Adrenal gland (tissue), 12 donors: Measurements from ENCODE around the gene NCAPG2. TPM values are rescaled to one million over a fixed set of nuclear protein-coding genes. Genes with fewer than 3 reads are reported as not detected.

Experiments used
- DNase-seq, 7 donors: peaks; one replicate each; pipeline ENCODE4 v3.0.0-alpha.2; 2019 to 2020
- H3K27ac ChIP-seq, 5 donors: fragments of 200-600 bp; sonication (generic) in 4 of 5; 1 replicate in 3 of 5; 2 replicates in 2 of 5; pipeline versions ENCODE4 v1.5.1 to v1.8.0; 2016 to 2020; ENCODE audit warnings: mild to moderate bottlenecking in 1 of 5
- H3K27me3 ChIP-seq: fragments of 200-600 bp; 2 replicates; pipeline ENCODE4 v1.8.0; 2021
- H3K36me3 ChIP-seq, 2 donors: fragments of 200-600 bp; replicated peaks in 1 of 2; 1 replicate in 1 of 2; 2 replicates in 1 of 2; pipeline versions ENCODE4 v1.5.1 to v1.8.0; 2018 to 2022
- H3K4me1 ChIP-seq, 2 donors: fragments of 200-600 bp; replicated peaks in 1 of 2; 1 replicate in 1 of 2; 2 replicates in 1 of 2; pipeline versions ENCODE4 v1.5.1 to v1.8.0; 2018 to 2021
- H3K4me3 ChIP-seq, 4 donors: fragments of 200-600 bp; sonication (generic) in 3 of 4; one replicate each; pipeline ENCODE4 v1.5.1; 2016 to 2018
- H3K9me3 ChIP-seq, 3 donors: fragments of 200-600 bp; sonication (generic) in 1 of 3; replicated peaks in 1 of 3; 1 replicate in 2 of 3; 2 replicates in 1 of 3; pipeline versions ENCODE4 v1.5.1 to v1.8.0; 2016 to 2021
- CTCF ChIP-seq, 6 experiments: fragments of 450-650 bp in 4 of 6; fragments of 200-600 bp in 2 of 6; sonication (generic) in 1 of 6; IDR thresholded peaks; 1 replicate in 5 of 6; 2 replicates in 1 of 6; pipeline versions ENCODE4 v1.5.1 to v1.8.0; 2016 to 2021; ENCODE audit warnings: antibody characterized with exemption in 6 of 6, mild to moderate bottlenecking in 2 of 6, moderate library complexity in 1 of 6
- POLR2A ChIP-seq, 2 donors: fragments of 450-650 bp; IDR thresholded peaks; one replicate each; pipeline ENCODE4 v1.6.1; 2017; ENCODE audit warnings: antibody characterized with exemption in 2 of 2, mild to moderate bottlenecking in 2 of 2, moderate library complexity in 1 of 2
- WGBS, 4 donors: extraction: QIAGEN DNeasy Blood & Tissue Kit in 2 of 4; methylation state at CpG; one replicate each; pipeline versions ENCODE4 v1.1.5 to v1.1.7; 2013 to 2017; 5-methylcytosine and 5-hydroxymethylcytosine counted together
- intact Hi-C, 2 donors: fragments of 100-400 bp; cut with DNase I; formaldehyde crosslinking; loops; one replicate each; pipeline versions ENCODE4 v1.14.1 to v1.15.0; 2022 to 2023
- polyA plus RNA-seq, 3 donors: library from polyadenylated mRNA; stranded (reverse); fragments of 200-250 nt in 2 of 3; fragments of 350-450 nt in 1 of 3; fragmentation: Illumina TruSeq in 1 of 3; extraction: RNeasy Lipid Tissue Mini Kit (QIAGEN cat#74804) in 1 of 3; gene quantifications; one replicate each; pipeline ENCODE4 v1.2.3, GENCODE V29; 2013 to 2014
- total RNA-seq, 9 donors: library from RNA; depleted of rRNA in 4 of 9; stranded (reverse); fragments of >200 nt in 4 of 9; fragments of 120-200 nt in 1 of 9; fragmentation: NEBNext Ultra II Directional in 1 of 9; extraction: Animal tissue kit (Norgen Biotek cat#: 25700) in 1 of 9; gene quantifications; one replicate each; pipeline versions ENCODE4 v1.1.0 to v1.2.4, GENCODE V29; 2013 to 2023
- donor health status: healthy with polysubstance abuse.
- donor health status: Bipolar disorder and iron deficiency.
- donor health status: DM: yes; HTN: yes; CAD: no.
- donor health status: DM: no; HTN: no; CAD: no.
- donor health status: DM: no; HTN: no; CAD: no.
- donor health status: DM: yes; HTN: yes; CAD: no.

NCAPG2 gene
- total and polyA plus RNA-seq, 12 donors = 1.6 to 11.6 (median 5.9) TPM

- no peak overlapping the region for H3K4me3 ChIP-seq
- H3K4me1 ChIP-seq = no peaks in the 10 kb centered on the region
- 85 to 97% (median 87%) methylated on average over 7 of the region's 7 CpGs for WGBS, 4 donors
- no peaks in the 10 kb centered on the region for H3K36me3 ChIP-seq
- no peaks in the 10 kb centered on the region for H3K27me3 ChIP-seq
- H3K27ac ChIP-seq = no peak overlapping the region
- H3K9me3 ChIP-seq = no peaks in the 10 kb centered on the region
- intact Hi-C loops = no loop called here
- no peak for DNase-seq
- TF ChIP-seq POLR2A (IDR thresholded peaks at IDR 0.05) (no peak), CTCF (IDR thresholded peaks at IDR 0.05) (no peak)
Measured at GRCh38 chr7:158655931-158656441, 48.6 kb downstream of the NCAPG2 start.

GRCh38 chr7:158655507-158655906 is 49.1 kb downstream of the NCAPG2 start:
- Histone ChIP-seq H3K9me3 (no peaks in the 10 kb centered on the region), H3K27me3 (no peaks in the 10 kb centered on the region), H3K4me1 (no peaks in the 10 kb centered on the region), H3K4me3 (no peak overlapping the region), H3K36me3 (no peaks in the 10 kb centered on the region), H3K27ac (no peak overlapping the region)
- TF ChIP-seq POLR2A (IDR thresholded peaks at IDR 0.05) (no peak), CTCF (IDR thresholded peaks at IDR 0.05) (no peak)
- no peak for DNase-seq
- intact Hi-C loops = no loop called here
- WGBS, 4 donors = 95 to 98% (median 97%) methylated on average over 8 to 11 of the region's 11 CpGs

GRCh38 chr7:158651968-158652565 is 52.5 kb downstream of the NCAPG2 start:
- Histone ChIP-seq H3K27ac (no peak overlapping the region), H3K9me3 (no peaks in the 10 kb centered on the region), H3K27me3 (no peaks in the 10 kb centered on the region), H3K36me3 (no peaks in the 10 kb centered on the region), H3K4me3 (no peak overlapping the region), H3K4me1 (peaks cover 0 to 16% of the 10 kb centered on the region in 2 donors)
- 87 to 98% (median 91%) methylated on average over 11 of the region's 11 CpGs for WGBS, 4 donors
- intact Hi-C loops = no loop called here
- DNase-seq = no peak
- TF ChIP-seq CTCF (IDR thresholded peaks at IDR 0.05) (no peak), POLR2A (IDR thresholded peaks at IDR 0.05) (no peak)

GRCh38 chr7:158650821-158651225 is 53.8 kb downstream of the NCAPG2 start:
- intact Hi-C loops = no loop called here
- Histone ChIP-seq H3K27ac (no peak overlapping the region), H3K36me3 (no peaks in the 10 kb centered on the region), H3K9me3 (no peaks in the 10 kb centered on the region), H3K4me3 (no peak overlapping the region), H3K4me1 (peaks cover 0 to 16% of the 10 kb centered on the region in 2 donors), H3K27me3 (no peaks in the 10 kb centered on the region)
- 74 to 88% (median 83%) methylated on average over 7 of the region's 7 CpGs for WGBS, 4 donors
- no peak for DNase-seq
- TF ChIP-seq POLR2A (IDR thresholded peaks at IDR 0.05) (no peak), CTCF (IDR thresholded peaks at IDR 0.05) (no peak)
